ENCODE results near the gene CATSPERD.

The CATSPERD gene, protein sequence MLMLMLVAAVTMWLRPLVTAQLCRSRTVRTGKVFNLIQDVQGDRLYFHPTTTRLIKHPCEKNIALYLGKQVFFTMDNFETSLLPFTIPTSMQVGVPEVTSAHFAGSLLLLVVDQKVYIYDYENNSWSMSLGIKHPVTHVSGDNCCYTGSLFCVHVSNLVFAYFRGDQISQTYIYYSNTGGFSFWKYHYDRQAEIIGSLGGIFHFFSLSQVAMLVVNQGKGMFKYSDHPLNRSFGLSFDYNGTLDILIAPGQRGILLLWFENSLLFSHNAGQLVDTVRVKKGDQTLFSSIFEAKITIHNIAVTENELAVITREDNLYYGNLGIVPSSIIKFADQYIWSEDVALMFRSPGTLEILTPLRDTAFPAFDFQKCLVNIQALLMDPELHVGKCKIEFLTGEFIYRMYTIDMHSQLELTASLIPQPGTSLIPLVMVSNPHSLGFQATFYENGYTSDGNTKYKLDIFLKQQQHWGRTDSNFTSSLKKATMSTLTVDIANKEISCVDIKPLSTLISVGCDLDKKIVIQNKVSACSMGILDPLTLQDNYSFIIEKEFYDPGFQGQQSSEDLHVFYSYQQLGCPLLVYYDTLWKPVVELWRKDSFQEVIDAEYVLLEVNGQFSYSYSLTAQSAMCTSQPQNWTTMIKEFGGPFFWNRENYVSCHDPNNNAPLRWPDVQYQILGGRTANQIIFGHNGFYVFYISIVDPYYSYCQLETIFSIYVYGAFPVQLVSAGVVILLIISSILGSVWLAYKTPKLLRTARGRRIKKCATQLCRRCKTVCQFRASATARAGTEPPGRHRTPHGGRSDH

DNA sequence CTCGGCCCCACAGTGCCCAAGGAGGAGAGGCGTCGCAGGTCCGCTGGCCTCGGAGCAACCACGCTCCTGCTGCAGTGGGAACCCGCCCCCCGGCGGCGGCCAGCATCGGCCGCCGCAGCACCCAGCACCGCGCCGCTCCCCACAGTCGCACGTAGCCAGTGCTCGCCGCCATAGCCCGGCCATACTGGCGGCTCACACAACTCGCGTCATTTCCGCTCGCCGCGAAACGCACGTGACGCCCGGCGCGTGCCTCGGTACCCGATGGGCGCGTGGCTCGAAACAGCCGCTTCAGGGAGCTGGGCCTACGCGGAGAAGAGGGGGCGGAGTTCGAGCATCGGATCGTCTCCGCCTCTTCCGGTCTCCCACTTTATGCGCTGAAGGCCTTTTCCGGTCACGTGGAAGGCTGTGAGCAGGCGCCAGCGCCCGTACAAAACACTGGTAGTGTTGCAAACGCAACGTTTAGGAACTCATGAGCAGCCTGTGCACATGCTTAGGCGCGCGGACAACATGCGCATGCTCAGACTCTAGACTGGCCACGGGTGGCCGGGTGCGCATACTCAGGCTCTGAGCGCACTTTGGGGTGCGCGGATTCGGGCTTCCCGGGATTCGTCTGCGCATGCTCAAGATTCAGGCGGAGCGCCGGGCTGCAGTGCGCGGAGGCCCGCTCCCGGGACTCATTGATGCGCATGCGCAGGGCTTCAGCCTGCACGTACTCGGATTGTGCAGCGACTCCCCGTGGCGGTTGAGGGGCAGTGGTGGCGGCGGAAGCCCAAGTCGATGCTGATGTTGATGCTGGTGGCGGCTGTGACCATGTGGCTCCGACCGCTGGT lies at the start of gene CATSPERD, which contains the start of gene LONP1:
CATSPERD (plus strand) TSS at position 677 of the 830 bp plus-strand sequence; CDS start at position 778, 101 bp downstream.
LONP1 (minus strand) TSS at position 186 of the 830 bp plus-strand sequence; CDS start at position 172, 14 bp downstream.
- peak; percentile 99 for DNase-seq (ENCODE audit: low spot score)

DNA sequence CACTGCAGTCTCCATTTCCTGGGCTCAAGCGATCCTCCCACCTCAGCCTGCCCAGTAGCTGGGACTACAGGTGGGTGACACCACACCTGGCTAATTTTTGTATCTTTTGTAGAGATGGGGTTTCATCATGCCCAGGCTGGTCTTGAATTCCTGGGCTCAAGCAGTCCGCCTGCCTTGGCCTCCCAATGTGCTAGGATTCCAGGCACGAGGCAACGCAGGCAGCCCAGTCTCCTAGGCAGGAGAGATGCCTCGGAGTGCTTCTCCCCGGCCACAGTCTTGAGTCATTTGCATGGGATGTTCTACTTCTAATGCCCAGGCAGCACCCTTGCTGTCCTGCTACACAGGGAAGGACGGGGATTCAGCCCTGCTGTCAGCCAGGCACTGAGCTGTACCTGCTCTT lies 48.8 kb upstream of the CATSPERD start:
- no peak for DNase-seq (ENCODE audit: low spot score)

DNA sequence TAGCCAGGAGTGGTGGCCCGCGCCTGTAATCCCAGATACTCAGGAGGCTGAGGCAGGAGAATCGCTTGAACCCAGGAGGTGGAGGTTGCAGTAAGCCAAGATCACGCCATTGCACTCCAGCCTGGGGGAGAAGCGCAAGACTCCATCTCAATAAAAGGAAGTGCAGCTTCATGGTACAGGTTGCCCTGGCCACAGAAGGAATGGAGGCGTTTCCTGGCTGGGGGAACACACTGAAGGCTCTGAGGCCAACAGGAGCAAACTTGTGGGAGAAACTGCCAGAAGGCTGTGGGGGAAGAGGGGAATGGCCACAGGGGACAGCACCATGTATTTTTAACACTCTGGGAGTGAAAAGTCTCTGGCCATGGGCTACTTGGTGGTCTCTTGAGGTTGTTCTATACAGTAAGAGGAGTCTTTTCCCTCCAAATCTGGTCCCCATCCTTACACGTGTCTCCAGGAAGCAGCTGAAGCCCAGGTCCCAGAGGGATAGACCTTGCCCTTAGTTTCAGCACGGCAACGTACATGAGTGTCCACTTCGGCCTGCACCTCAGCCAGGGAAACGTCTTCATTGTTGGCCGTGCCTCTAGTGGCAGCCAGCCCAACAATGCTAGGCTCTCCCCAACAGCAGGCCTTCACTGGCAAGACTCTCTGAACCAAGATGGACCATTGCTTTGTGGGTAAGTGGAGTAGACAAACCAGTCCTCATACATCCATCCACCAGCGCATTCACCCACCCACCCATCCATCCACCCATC lies 47.6 kb upstream of the CATSPERD start:
- DNase-seq (ENCODE audit: low spot score): no peak

- no peak for DNase-seq (ENCODE audit: low spot score)
Observed at GRCh38 chr19:5673752-5674151, 46.7 kb upstream of the CATSPERD start.

GRCh38 chr19:5674714-5675113 lies 45.7 kb upstream of the CATSPERD start:
- no peak for DNase-seq (ENCODE audit: low spot score)

DNA sequence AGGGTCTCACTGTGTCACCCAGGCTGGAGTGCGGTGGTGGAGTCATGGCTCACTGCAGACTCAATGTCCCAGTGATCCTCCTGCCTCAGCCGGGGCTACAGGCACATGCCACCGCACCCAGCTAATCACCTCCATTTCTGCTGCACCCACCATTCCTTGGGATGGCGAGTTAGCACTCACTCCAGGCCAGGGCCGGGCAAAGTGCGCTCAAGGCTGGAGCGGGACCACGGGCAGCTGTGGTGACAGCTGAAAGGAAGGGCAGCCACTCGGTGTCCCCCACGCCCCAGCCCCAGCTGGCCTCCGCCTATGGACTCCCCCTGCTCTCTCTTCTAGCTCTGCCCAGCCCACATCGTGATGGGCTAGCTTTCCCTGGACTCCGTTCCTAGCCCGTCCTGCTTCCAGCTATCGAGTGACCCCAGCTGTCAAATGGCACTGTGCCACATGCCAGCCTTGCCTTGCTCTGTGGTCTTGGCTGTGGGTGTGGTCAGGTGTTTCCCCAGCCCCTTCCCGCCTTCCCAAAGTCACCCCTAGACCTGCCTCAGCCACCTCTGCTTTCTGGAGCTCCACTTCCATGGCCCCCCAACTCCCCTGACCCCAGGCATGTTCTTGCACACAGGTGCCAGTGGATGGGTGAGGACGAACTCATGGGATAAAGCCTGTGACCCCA lies 44.2 kb upstream of the CATSPERD start:
- DNase-seq (ENCODE audit: low spot score): no peak

GRCh38 chr19:5676772-5677105 lies 43.7 kb upstream of the CATSPERD start:
- DNase-seq (ENCODE audit: low spot score): no peak

DNA sequence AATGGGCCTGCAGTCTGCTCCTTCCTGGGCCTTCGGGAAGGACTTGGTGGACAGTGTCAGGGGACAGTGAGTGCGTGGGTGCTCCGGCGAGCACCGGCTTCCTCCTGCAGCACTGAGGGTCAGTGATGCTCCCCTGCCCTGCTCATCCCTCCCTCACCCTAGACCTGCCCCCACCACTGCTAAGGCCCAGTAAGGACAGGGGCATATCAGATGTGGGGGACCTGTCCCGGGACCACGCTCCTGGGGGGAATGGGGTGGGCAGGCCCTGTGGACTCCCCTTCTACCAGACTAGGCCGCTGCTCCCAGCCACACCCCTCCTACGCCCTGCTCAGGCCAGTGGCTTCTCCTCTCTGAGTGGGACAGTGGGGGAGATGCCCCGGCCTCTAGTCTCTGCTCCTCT lies 43.3 kb upstream of the CATSPERD start:
- DNase-seq (ENCODE audit: low spot score): no peak

DNA sequence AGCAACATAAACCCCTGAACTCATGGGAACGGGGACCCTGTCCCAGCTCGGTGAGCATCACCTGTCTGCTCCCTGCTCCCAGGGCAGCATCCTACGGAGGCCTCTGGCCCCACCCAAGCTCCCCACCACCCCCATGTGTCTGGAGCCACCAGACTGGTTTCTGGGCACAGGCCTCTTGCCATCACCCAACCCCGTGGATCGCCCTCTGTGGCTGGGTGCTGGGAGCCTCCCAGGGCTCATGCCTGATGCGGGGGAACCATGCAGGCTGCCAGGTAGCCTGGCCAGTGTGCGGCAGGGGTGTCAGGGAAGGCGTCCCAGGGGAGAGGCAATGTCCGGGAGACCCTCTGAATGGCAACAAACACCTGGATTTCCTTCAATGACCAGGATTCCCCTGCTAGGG lies 42.9 kb upstream of the CATSPERD start:
- DNase-seq (ENCODE audit: low spot score): no peak

DNA sequence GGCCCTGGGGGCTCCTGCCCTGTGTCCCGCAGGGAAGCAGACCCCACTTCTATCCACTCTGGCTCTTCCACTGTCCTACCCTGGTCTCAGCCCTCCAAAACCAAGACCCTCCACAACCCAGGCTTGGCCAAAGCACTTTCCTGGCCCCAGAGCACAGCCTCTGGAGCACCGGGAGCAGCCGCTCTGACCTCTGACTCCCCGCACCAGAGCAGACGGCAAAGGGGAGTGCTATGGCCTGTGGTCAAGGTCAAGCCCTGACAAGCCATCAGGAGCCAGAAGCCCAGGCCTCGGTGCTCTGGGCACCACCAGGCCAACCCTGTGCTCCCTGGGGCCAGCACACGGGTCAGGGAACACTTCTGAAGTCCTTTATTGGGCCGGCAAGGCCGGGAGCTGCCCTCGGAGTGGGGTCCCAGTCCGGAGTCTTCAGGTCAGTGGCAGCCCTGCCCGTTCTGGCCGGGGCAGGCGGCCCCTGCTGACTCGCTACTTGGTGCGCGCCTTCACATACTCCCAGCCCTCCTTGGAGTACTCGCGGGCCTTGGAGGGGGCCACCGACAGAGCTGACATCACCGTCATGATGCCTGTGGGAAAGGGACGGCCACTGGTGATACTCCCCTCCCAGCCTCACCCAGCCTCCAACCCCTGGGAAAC lies 42.2 kb upstream of the CATSPERD start:
- DNase-seq (ENCODE audit: low spot score): no peak

- no peak for DNase-seq (ENCODE audit: low spot score)
Observed at GRCh38 chr19:5679289-5680083, 41.0 kb upstream of the CATSPERD start.

- peak; percentile 10 for DNase-seq (ENCODE audit: low spot score)
Observed at GRCh38 chr19:5680084-5680436, 40.4 kb upstream of the CATSPERD start.

DNA sequence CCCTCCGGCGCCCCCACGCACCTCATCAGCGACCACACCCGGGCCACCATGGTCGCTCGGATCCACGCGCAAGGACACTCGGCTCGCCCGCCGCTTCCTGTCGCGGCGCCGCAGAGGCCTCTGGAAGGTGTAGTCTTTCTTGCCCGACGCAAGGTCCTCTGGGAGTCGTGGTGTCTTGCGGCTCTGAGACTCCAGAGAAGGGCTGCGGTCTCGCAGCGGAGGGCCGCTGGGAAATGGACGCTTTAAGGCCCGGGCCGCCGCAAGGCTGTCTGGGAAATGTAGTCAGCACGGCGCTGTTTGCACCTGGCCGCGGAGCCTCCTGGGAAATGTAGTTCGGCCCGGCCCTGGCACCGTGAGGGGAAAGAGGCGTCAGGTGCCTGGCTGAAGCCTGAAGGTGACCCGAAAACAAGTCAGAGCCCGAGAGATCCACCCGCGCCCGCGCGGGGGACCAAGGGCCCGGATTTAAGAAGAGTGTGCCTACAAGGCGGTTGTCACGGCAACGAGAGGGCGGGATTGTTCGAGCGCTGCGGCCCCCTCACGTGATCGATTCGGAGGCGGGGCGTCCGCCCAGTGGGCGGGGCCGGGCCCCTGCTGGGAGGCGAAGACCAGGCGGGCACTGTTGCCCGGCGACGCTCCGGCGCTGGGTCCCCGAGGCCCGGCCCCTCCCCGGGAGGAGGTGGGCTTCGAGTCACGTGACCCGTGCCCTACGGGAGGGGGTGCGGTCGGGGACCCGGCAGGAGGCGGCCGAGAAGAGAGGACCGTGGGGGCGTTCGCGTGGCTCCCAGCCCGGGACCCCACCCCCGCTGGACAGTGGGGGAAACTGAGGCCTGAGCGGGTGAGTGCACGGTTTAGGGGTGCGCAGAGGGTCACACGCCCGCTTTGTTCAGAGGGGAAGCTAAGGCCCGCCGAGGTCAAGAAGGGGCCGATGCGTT lies 39.7 kb upstream of the CATSPERD start, which contains the start of the genes HSD11B1L and MICOS13:
HSD11B1L (plus strand) TSS at position 591 of the 932 bp plus-strand sequence. CDS start 3,806 bp downstream, outside the sequence.
MICOS13 (minus strand) TSS at position 80 of the 932 bp plus-strand sequence; CDS start at position 50, 30 bp downstream.
- DNase-seq (ENCODE audit: low spot score): peak; percentile 99

GRCh38 chr19:5681391-5682106 lies 38.9 kb upstream of the CATSPERD start:
- DNase-seq (ENCODE audit: low spot score): no peak

GRCh38 chr19:5682107-5682482 lies 38.3 kb upstream of the CATSPERD start:
- no peak for DNase-seq (ENCODE audit: low spot score)

DNA sequence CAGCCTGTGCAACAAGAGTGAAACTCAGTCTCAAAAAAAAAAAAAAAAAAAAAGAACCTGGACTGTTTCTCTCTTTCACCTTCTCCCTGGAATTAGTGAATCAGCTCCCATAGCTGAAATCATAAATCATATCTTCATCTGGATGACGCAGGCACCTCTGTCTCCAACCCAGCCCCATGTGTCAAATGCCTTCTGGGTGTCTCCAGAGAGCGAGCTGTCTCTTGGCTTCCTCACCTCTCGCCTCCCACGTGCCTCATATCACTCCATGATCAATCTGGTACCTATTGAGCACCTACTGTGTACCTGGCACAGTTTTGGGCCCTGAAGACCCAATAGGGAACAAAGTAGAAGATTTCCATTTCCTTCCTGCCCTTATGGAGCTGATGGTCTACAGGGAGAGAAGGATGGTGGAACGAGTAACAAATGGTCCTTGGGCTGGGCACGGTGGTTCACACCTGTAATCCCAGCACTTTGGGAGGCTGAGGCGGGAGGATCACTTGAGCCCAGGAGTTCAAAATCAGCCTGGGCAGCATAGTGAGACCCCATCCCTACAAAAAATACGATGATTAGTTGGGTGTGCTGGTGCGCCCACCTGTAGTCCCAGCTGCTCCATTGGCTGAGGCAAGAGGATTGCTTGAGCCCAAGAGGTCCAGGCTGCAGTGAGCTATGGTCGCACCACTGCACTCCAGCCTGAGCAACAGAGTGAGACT lies 37.1 kb upstream of the CATSPERD start:
- no peak for DNase-seq (ENCODE audit: low spot score)
